Nephron (organoid): ENCODE measurements around the gene EVI5L.
"Not testable (repeated sequence)": the region's sequence is repeated elsewhere in the genome, so short reads cannot be mapped to it uniquely, and the experiment has no call there.

Experiments used
- H3K27ac Mint-ChIP-seq, 3 experiments: 2 replicates each; pipeline ENCODE4 v1.8.0; 2020; ENCODE audit warnings: mixed read lengths in 3 of 3, mild to moderate bottlenecking in 2 of 3, moderate library complexity in 1 of 3
- H3K27me3 Mint-ChIP-seq: 2 replicates; pipeline ENCODE4 v1.8.0; 2021; ENCODE audit warnings: low read depth, mild to moderate bottlenecking, moderate library complexity, mixed read lengths
- H3K36me3 Mint-ChIP-seq: 2 replicates; pipeline ENCODE4 v1.8.0; 2020; ENCODE audit warnings: low read depth, mixed read lengths
- H3K4me1 Mint-ChIP-seq: 2 replicates; pipeline ENCODE4 v1.8.0; 2020; ENCODE audit warnings: mixed read lengths
- H3K4me3 Mint-ChIP-seq, 3 experiments: 2 replicates each; pipeline ENCODE4 v1.8.0; 2020; ENCODE audit warnings: mild to moderate bottlenecking in 3 of 3, mixed read lengths in 3 of 3, moderate library complexity in 2 of 3
- H3K9me3 Mint-ChIP-seq: 2 replicates; pipeline ENCODE4 v1.8.0; 2020; ENCODE audit warnings: mixed read lengths
- CTCF ChIP-seq, 3 experiments: fragments of 200-600 bp; sonication (generic); IDR thresholded peaks; one replicate each; pipeline ENCODE4 v1.5.0; 2021; ENCODE audit warnings: antibody characterized with exemption in 3 of 3; ENCODE audit not compliant: unreplicated experiment in 3 of 3

Gene EVI5L

GRCh38 chr19:7887408-7888144, 57.6 kb downstream of the EVI5L start:
- Mint-ChIP-seq H3K36me3 (no peaks in the 10 kb centered on the region), H3K27ac (no peak overlapping the region), H3K9me3 (no peaks in the 10 kb centered on the region), H3K4me3 (peak overlapping the region in 1 of 3 experiments; percentile 27), H3K27me3 (peaks cover 29% of the 10 kb centered on the region), H3K4me1 (no peaks in the 10 kb centered on the region)
- TF ChIP-seq CTCF (IDR thresholded peaks at IDR 0.05; ENCODE audit: unreplicated experiment in 3 of 3), result no peak

GRCh38 chr19:7888145-7888825, 58.3 kb downstream of the EVI5L start, which contains the start of gene LRRC8E:
Gene LRRC8E, plus strand, starts transcription at chr19:7888510. Its CDS starts 7,094 bp downstream, at chr19:7895604.
- Mint-ChIP-seq H3K27ac (no peak within 1 kb of the TSS), H3K4me3 (peak within 1 kb of the TSS in 2 of 3 experiments; percentile 32 to 40), H3K9me3 (no peaks in the 10 kb centered on the region), H3K27me3 (peaks cover 31% of the 10 kb centered on the region), H3K36me3 (no peaks in the 10 kb centered on the region), H3K4me1 (no peaks in the 10 kb centered on the region)
- no peak for TF ChIP-seq CTCF (IDR thresholded peaks at IDR 0.05; ENCODE audit: unreplicated experiment in 3 of 3)

GRCh38 chr19:7888826-7889217, 58.8 kb downstream of the EVI5L start:
- Mint-ChIP-seq H3K4me3 (peak overlapping the region in 2 of 3 experiments; percentile 32 to 40), H3K36me3 (no peaks in the 10 kb centered on the region), H3K27ac (no peak overlapping the region), H3K9me3 (no peaks in the 10 kb centered on the region), H3K27me3 (peaks cover 32% of the 10 kb centered on the region), H3K4me1 (no peaks in the 10 kb centered on the region)
- TF ChIP-seq CTCF (IDR thresholded peaks at IDR 0.05; ENCODE audit: unreplicated experiment in 3 of 3), result no peak

GRCh38 chr19:7893362-7894101, 63.5 kb downstream of the EVI5L start:
- not testable (repeated sequence) for H3K4me3 Mint-ChIP-seq, H3K36me3 Mint-ChIP-seq, H3K27ac Mint-ChIP-seq, H3K4me1 Mint-ChIP-seq, H3K9me3 Mint-ChIP-seq
- peaks cover 25% of the 10 kb centered on the region for H3K27me3 Mint-ChIP-seq

- H3K4me3 Mint-ChIP-seq, result no peak overlapping the region
- H3K36me3 Mint-ChIP-seq, result no peaks in the 10 kb centered on the region
- H3K9me3 Mint-ChIP-seq, result no peaks in the 10 kb centered on the region
- TF ChIP-seq CTCF (IDR thresholded peaks at IDR 0.05; ENCODE audit: unreplicated experiment in 3 of 3), result no peak
- H3K4me1 Mint-ChIP-seq, result no peaks in the 10 kb centered on the region
- peaks cover 20% of the 10 kb centered on the region for H3K27me3 Mint-ChIP-seq
- no peak overlapping the region for H3K27ac Mint-ChIP-seq
Observed at GRCh38 chr19:7894612-7895309, 64.7 kb downstream of the EVI5L start.

- H3K4me3 Mint-ChIP-seq, result no peak overlapping the region
- peaks cover 18% of the 10 kb centered on the region for H3K27me3 Mint-ChIP-seq
- H3K27ac Mint-ChIP-seq, result no peak overlapping the region
- TF ChIP-seq CTCF (IDR thresholded peaks at IDR 0.05; ENCODE audit: unreplicated experiment in 3 of 3), result no peak
- H3K4me1 Mint-ChIP-seq, result no peaks in the 10 kb centered on the region
- no peaks in the 10 kb centered on the region for H3K36me3 Mint-ChIP-seq
- no peaks in the 10 kb centered on the region for H3K9me3 Mint-ChIP-seq
Observed at GRCh38 chr19:7895565-7895964, 65.5 kb downstream of the EVI5L start.
